HepG2 (cell line): ENCODE results near the gene BST1. TPM values are rescaled to one million over a fixed set of nuclear protein-coding genes. Genes with fewer than 3 reads are reported as not detected.

Experiments
- ADNP ChIP-seq: sonication (generic); formaldehyde crosslinking; IDR thresholded peaks from 2 replicates; pipeline ENCODE4 v1.4.0; 2020; ENCODE audit warnings: missing genetic modification reagents
- CHD4 ChIP-seq: fragments of 200-600 bp; sonication (generic); IDR thresholded peaks from 2 replicates; pipeline ENCODE4 v1.7.0; 2017; ENCODE audit warnings: mild to moderate bottlenecking, low read length, borderline replicate concordance
- DPF2 ChIP-seq: sonication (generic); formaldehyde crosslinking; IDR thresholded peaks from 2 replicates; pipeline ENCODE4 v1.4.0; 2020; ENCODE audit warnings: mild to moderate bottlenecking, low read depth, missing genetic modification reagents, borderline replicate concordance
- HIC2 ChIP-seq: sonication (generic); formaldehyde crosslinking; IDR thresholded peaks from 2 replicates; pipeline ENCODE4 v1.9.0; 2022; ENCODE audit warnings: low read depth, missing genetic modification reagents
- KDM6A ChIP-seq: IDR thresholded peaks from 2 replicates; pipeline ENCODE4 v1.6.1; 2016; ENCODE audit warnings: low read depth
- NCOA2 ChIP-seq: sonication (generic); formaldehyde crosslinking; IDR thresholded peaks from 2 replicates; pipeline ENCODE4 v1.8.0; 2022; ENCODE audit warnings: inconsistent platforms
- SKIL ChIP-seq: sonication (generic); formaldehyde crosslinking; IDR thresholded peaks from 2 replicates; pipeline ENCODE4 v1.8.0; 2022; ENCODE audit warnings: missing genetic modification reagents, mild to moderate bottlenecking, moderate library complexity, borderline replicate concordance
- TFDP1 ChIP-seq: IDR thresholded peaks from 2 replicates; pipeline ENCODE4 v1.6.1; 2016; ENCODE audit warnings: missing compliant biosample characterization, missing genetic modification reagents, borderline replicate concordance
- ZIK1 ChIP-seq: sonication (generic); formaldehyde crosslinking; IDR thresholded peaks from 2 replicates; pipeline ENCODE4 v1.5.0; 2020; ENCODE audit warnings: mild to moderate bottlenecking, low read depth, missing genetic modification reagents, borderline replicate concordance
- ZNF143 ChIP-seq: sonication (generic); formaldehyde crosslinking; IDR thresholded peaks from 2 replicates; pipeline ENCODE4 v1.4.0; 2020; ENCODE audit warnings: missing genetic modification reagents
- ZNF225 ChIP-seq: sonication (generic); formaldehyde crosslinking; IDR thresholded peaks from 2 replicates; pipeline ENCODE4 v1.4.0; 2020; ENCODE audit warnings: mild to moderate bottlenecking, missing genetic modification reagents
- ZNF256 ChIP-seq: sonication (generic); formaldehyde crosslinking; conservative IDR thresholded peaks from 2 replicates; pipeline ENCODE4 v1.4.0; 2020; ENCODE audit warnings: missing genetic modification reagents
- ZNF282 ChIP-seq: fragments of 450-650 bp; IDR thresholded peaks from 2 replicates; pipeline ENCODE4 v1.6.1; 2018; ENCODE audit not compliant: partially characterized antibody
- ZNF44 ChIP-seq: sonication (generic); formaldehyde crosslinking; IDR thresholded peaks from 2 replicates; pipeline ENCODE4 v1.5.1; 2020; ENCODE audit warnings: mild to moderate bottlenecking, missing genetic modification reagents
- ZNF772 ChIP-seq: sonication (generic); formaldehyde crosslinking; IDR thresholded peaks from 2 replicates; pipeline ENCODE4 v1.5.0; 2020; ENCODE audit warnings: mild to moderate bottlenecking, missing genetic modification reagents
- polyA plus RNA-seq, 8 experiments: library from polyadenylated mRNA; depleted of rRNA in 3 of 8; stranded (reverse) in 7 of 8; unstranded in 1 of 8; fragments of >200 nt; fragmentation: Illumina TruSeq in 4 of 8; extraction: Trizol in 4 of 8; gene quantifications; 2 replicates each; pipeline versions ENCODE4 v1.2.1 to v1.2.3, GENCODE V29; 2011 to 2016; ENCODE audit warnings: low read depth in 4 of 8, missing spikeins in 1 of 8, mixed read lengths in 1 of 8; ENCODE audit not compliant: insufficient read depth in 1 of 8
- total RNA-seq, 5 experiments: library from RNA; depleted of rRNA; stranded (reverse); fragments of >200 nt; fragmentation: Illumina TruSeq; extraction: Trizol; gene quantifications; 2 replicates each; pipeline ENCODE4 v1.2.3, GENCODE V29; 2016; ENCODE audit warnings: low read depth in 1 of 5
- TF ChIP-seq, protein P1 (sequence below): sonication (generic); formaldehyde crosslinking; IDR thresholded peaks from 2 replicates; pipeline ENCODE4 v1.8.1; 2023; ENCODE audit warnings: mild to moderate bottlenecking, inconsistent platforms, moderate library complexity, missing genetic modification reagents, borderline replicate concordance
- TF ChIP-seq, protein P2 (sequence below): sonication (generic); formaldehyde crosslinking; IDR thresholded peaks from 2 replicates; pipeline ENCODE4 v1.4.0; 2020; ENCODE audit warnings: mild to moderate bottlenecking, missing genetic modification reagents
- TF ChIP-seq, protein P3 (sequence below): sonication (generic); formaldehyde crosslinking; IDR thresholded peaks from 2 replicates; pipeline ENCODE4 v1.5.0; 2020; ENCODE audit warnings: mild to moderate bottlenecking, missing genetic modification reagents

Gene BST1
- total and polyA plus RNA-seq, 2 of the 13 experiments (the other 11 are each of a cell fraction or from before 2014, with no cell fraction given) = 0.09 to 0.49 TPM

DNA sequence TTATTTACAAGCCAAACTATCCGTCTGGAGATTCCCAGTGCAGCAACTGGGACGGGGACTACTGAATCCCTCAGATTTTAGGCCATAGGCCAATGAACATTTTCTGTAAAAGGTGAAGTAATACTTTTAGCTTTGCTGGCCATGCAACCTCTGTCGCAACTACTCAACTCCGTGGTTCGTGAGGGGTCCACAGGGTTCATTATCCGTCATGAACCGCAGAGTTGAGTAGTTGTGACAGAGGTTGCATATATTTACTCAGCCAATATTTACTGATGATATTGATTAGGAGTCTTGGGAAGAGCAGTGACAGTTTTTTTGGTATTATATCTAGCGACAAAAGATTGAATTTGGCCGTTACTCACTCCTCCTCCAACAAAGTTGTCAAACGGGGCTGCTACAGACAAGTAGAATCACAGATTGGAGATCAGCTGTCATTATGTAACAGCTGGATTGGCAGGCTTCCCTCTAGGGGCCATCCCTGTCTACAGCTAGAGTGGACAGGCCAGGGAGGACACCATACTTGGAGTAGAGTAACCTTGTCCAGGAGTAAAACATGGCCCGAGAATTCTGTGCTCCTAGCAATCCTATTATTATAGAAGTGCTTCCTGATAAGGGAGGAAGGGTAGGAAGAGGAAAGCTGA is 38.0 kb downstream of the BST1 start (continued):
- TF ChIP-seq DPF2 (no peak), ZNF256 (CRISPR knock-in tag) (no peak), SKIL (CRISPR knock-in tag) (no peak), ZIK1 (CRISPR knock-in tag) (no peak), ZNF44 (CRISPR knock-in tag) (no peak), HIC2 (CRISPR knock-in tag) (no peak), ZNF282 (no peak), CHD4 (no peak), ZNF225 (CRISPR knock-in tag) (no peak), TFDP1 (CRISPR knock-in tag) (no peak), KDM6A (CRISPR knock-in tag) (no peak; the same call in 1 of the 2 replicates), ZNF772 (CRISPR knock-in tag) (no peak), ADNP (no peak), ZNF143 (CRISPR knock-in tag) (no peak), NCOA2 (peak; percentile 62; the same call in 1 of the 2 replicates)
- TF ChIP-seq, protein P1, sequence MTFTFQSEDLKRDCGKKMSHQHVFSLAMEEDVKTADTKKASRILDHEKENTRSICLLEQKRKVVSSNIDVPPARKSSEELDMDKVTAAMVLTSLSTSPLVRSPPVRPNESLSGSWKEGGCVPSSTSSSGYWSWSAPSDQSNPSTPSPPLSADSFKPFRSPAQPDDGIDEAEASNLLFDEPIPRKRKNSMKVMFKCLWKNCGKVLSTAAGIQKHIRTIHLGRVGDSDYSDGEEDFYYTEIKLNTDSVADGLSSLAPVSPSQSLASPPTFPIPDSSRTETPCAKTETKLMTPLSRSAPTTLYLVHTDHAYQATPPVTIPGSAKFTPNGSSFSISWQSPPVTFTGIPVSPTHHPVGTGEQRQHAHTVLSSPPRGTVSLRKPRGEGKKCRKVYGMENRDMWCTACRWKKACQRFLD (CRISPR knock-in tag) = no peak
- TF ChIP-seq, protein P2, sequence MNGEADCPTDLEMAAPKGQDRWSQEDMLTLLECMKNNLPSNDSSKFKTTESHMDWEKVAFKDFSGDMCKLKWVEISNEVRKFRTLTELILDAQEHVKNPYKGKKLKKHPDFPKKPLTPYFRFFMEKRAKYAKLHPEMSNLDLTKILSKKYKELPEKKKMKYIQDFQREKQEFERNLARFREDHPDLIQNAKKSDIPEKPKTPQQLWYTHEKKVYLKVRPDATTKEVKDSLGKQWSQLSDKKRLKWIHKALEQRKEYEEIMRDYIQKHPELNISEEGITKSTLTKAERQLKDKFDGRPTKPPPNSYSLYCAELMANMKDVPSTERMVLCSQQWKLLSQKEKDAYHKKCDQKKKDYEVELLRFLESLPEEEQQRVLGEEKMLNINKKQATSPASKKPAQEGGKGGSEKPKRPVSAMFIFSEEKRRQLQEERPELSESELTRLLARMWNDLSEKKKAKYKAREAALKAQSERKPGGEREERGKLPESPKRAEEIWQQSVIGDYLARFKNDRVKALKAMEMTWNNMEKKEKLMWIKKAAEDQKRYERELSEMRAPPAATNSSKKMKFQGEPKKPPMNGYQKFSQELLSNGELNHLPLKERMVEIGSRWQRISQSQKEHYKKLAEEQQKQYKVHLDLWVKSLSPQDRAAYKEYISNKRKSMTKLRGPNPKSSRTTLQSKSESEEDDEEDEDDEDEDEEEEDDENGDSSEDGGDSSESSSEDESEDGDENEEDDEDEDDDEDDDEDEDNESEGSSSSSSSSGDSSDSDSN = no peak
- TF ChIP-seq, protein P3, sequence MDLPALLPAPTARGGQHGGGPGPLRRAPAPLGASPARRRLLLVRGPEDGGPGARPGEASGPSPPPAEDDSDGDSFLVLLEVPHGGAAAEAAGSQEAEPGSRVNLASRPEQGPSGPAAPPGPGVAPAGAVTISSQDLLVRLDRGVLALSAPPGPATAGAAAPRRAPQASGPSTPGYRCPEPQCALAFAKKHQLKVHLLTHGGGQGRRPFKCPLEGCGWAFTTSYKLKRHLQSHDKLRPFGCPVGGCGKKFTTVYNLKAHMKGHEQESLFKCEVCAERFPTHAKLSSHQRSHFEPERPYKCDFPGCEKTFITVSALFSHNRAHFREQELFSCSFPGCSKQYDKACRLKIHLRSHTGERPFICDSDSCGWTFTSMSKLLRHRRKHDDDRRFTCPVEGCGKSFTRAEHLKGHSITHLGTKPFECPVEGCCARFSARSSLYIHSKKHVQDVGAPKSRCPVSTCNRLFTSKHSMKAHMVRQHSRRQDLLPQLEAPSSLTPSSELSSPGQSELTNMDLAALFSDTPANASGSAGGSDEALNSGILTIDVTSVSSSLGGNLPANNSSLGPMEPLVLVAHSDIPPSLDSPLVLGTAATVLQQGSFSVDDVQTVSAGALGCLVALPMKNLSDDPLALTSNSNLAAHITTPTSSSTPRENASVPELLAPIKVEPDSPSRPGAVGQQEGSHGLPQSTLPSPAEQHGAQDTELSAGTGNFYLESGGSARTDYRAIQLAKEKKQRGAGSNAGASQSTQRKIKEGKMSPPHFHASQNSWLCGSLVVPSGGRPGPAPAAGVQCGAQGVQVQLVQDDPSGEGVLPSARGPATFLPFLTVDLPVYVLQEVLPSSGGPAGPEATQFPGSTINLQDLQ = no peak
